ENCODE results near the gene DOCK4. TPM values are rescaled to one million over a fixed set of nuclear protein-coding genes. Genes with fewer than 3 reads are reported as not detected.

Gene DOCK4
- total RNA-seq, 2 experiments from 2014 or later = 0.36 to 1.1 TPM

GRCh38 chr7:111835066-111835465, 371.1 kb downstream of the DOCK4 start:
- H3K4me1 Mint-ChIP-seq (ENCODE audit: low read depth) = no peaks in the 10 kb centered on the region
- DNase-seq = no peak
- H3K9me3 Mint-ChIP-seq = no peaks in the 10 kb centered on the region
- no peaks in the 10 kb centered on the region for H3K27me3 Mint-ChIP-seq
- ChIA-PET POLR2A (no interaction called here), CTCF (no interaction called here)
- no peak overlapping the region for H3K4me3 Mint-ChIP-seq
- no peaks in the 10 kb centered on the region for H3K36me3 Mint-ChIP-seq
- intact Hi-C loops (cut with micrococcal nuclease) = no loop called here
- no peak overlapping the region for H3K27ac Mint-ChIP-seq

- Mint-ChIP-seq H3K9me3 (no peaks in the 10 kb centered on the region), H3K27ac (no peak overlapping the region), H3K36me3 (no peaks in the 10 kb centered on the region), H3K4me1 (ENCODE audit: low read depth) (no peaks in the 10 kb centered on the region), H3K4me3 (no peak overlapping the region), H3K27me3 (no peaks in the 10 kb centered on the region)
- no peak for DNase-seq
- POLR2A ChIA-PET = no interaction called here
- CTCF ChIA-PET = no interaction called here
- intact Hi-C loops (cut with micrococcal nuclease) = no loop called here
These were observed 371.8 kb downstream of the DOCK4 start for GRCh38 chr7:111834367-111834766.

- no peak overlapping the region for H3K27ac Mint-ChIP-seq
- H3K27me3 Mint-ChIP-seq = no peaks in the 10 kb centered on the region
- CTCF ChIA-PET = no interaction called here
These were observed 372.7 kb downstream of the DOCK4 start for GRCh38 chr7:111833466-111833865.

GRCh38 chr7:111832174-111832573, 374.0 kb downstream of the DOCK4 start:
- H3K4me3 Mint-ChIP-seq = no peak overlapping the region
- CTCF ChIA-PET = no interaction called here
- H3K9me3 Mint-ChIP-seq = no peaks in the 10 kb centered on the region
- no peaks in the 10 kb centered on the region for H3K27me3 Mint-ChIP-seq
- DNase-seq = no peak
- H3K27ac Mint-ChIP-seq = no peak overlapping the region
- no peaks in the 10 kb centered on the region for H3K4me1 Mint-ChIP-seq (ENCODE audit: low read depth)
- POLR2A ChIA-PET = no interaction called here
- H3K36me3 Mint-ChIP-seq = no peaks in the 10 kb centered on the region
- intact Hi-C loops (cut with micrococcal nuclease) = no loop called here

More at GRCh38 chr7:111833466-111833865, 372.7 kb downstream of the DOCK4 start:
- DNase-seq = no peak
- no peaks in the 10 kb centered on the region for H3K36me3 Mint-ChIP-seq
- POLR2A ChIA-PET = no interaction called here
- H3K9me3 Mint-ChIP-seq = no peaks in the 10 kb centered on the region
- no peaks in the 10 kb centered on the region for H3K4me1 Mint-ChIP-seq (ENCODE audit: low read depth)
- H3K4me3 Mint-ChIP-seq = no peak overlapping the region
- intact Hi-C loops (cut with micrococcal nuclease) = no loop called here

- no peak overlapping the region for H3K27ac Mint-ChIP-seq
- H3K9me3 Mint-ChIP-seq = no peaks in the 10 kb centered on the region
- POLR2A ChIA-PET = no interaction called here
- no peaks in the 10 kb centered on the region for H3K27me3 Mint-ChIP-seq
- DNase-seq = no peak
- no peak overlapping the region for H3K4me3 Mint-ChIP-seq
- H3K36me3 Mint-ChIP-seq = no peaks in the 10 kb centered on the region
- CTCF ChIA-PET = no interaction called here
- intact Hi-C loops (cut with micrococcal nuclease) = no loop called here
- H3K4me1 Mint-ChIP-seq (ENCODE audit: low read depth) = no peaks in the 10 kb centered on the region
These were observed 377.0 kb downstream of the DOCK4 start for GRCh38 chr7:111829221-111829620.

- no peaks in the 10 kb centered on the region for H3K9me3 Mint-ChIP-seq
- H3K27ac Mint-ChIP-seq = no peak overlapping the region
- ChIA-PET CTCF (no interaction called here), POLR2A (no interaction called here)
- intact Hi-C loops (cut with micrococcal nuclease) = no loop called here
- DNase-seq = no peak
- no peaks in the 10 kb centered on the region for H3K36me3 Mint-ChIP-seq
- no peak overlapping the region for H3K4me3 Mint-ChIP-seq
- H3K4me1 Mint-ChIP-seq (ENCODE audit: low read depth) = no peaks in the 10 kb centered on the region
- no peaks in the 10 kb centered on the region for H3K27me3 Mint-ChIP-seq
These were observed 378.2 kb downstream of the DOCK4 start for GRCh38 chr7:111827863-111828504.

- ChIA-PET POLR2A (no interaction called here), CTCF (no interaction called here)
- Mint-ChIP-seq H3K27ac (no peak overlapping the region), H3K4me3 (no peak overlapping the region), H3K4me1 (ENCODE audit: low read depth) (no peaks in the 10 kb centered on the region), H3K9me3 (no peaks in the 10 kb centered on the region), H3K36me3 (no peaks in the 10 kb centered on the region), H3K27me3 (no peaks in the 10 kb centered on the region)
- intact Hi-C loops (cut with micrococcal nuclease) = no loop called here
- DNase-seq = no peak
These were observed 381.2 kb downstream of the DOCK4 start for GRCh38 chr7:111825046-111825445.

GRCh38 chr7:111823826-111824225, 382.4 kb downstream of the DOCK4 start:
- H3K9me3 Mint-ChIP-seq = no peaks in the 10 kb centered on the region
- no peaks in the 10 kb centered on the region for H3K4me1 Mint-ChIP-seq (ENCODE audit: low read depth)
- H3K27ac Mint-ChIP-seq = no peak overlapping the region
- H3K27me3 Mint-ChIP-seq = no peaks in the 10 kb centered on the region
- no peak for DNase-seq
- intact Hi-C loops (cut with micrococcal nuclease) = no loop called here
- no peaks in the 10 kb centered on the region for H3K36me3 Mint-ChIP-seq
- ChIA-PET CTCF (no interaction called here), POLR2A (no interaction called here)
- H3K4me3 Mint-ChIP-seq = no peak overlapping the region

- H3K27ac Mint-ChIP-seq = no peak overlapping the region
These were observed 385.2 kb downstream of the DOCK4 start for GRCh38 chr7:111821046-111821445.

GRCh38 chr7:111820621-111821020, 385.6 kb downstream of the DOCK4 start:
- H3K9me3 Mint-ChIP-seq = no peaks in the 10 kb centered on the region
- no peaks in the 10 kb centered on the region for H3K36me3 Mint-ChIP-seq
- ChIA-PET POLR2A (no interaction called here), CTCF (no interaction called here)
- H3K27me3 Mint-ChIP-seq = no peaks in the 10 kb centered on the region
- no peak overlapping the region for H3K27ac Mint-ChIP-seq
- DNase-seq = no peak
- no peak overlapping the region for H3K4me3 Mint-ChIP-seq
- no peaks in the 10 kb centered on the region for H3K4me1 Mint-ChIP-seq (ENCODE audit: low read depth)
- intact Hi-C loops (cut with micrococcal nuclease) = no loop called here

More at GRCh38 chr7:111821046-111821445, 385.2 kb downstream of the DOCK4 start:
- Mint-ChIP-seq H3K36me3 (no peaks in the 10 kb centered on the region), H3K4me1 (ENCODE audit: low read depth) (no peaks in the 10 kb centered on the region), H3K9me3 (no peaks in the 10 kb centered on the region), H3K4me3 (no peak overlapping the region), H3K27me3 (no peaks in the 10 kb centered on the region)
- DNase-seq = no peak
- POLR2A ChIA-PET = interaction anchor here (0.6 kb wide), 1 partner anchor 10 kb away, joined by 3 read pairs; no protein-coding TSS in a partner anchor
- CTCF ChIA-PET = no interaction called here
- intact Hi-C loops (cut with micrococcal nuclease) = no loop called here

GRCh38 chr7:111820121-111820520, 386.1 kb downstream of the DOCK4 start:
- POLR2A ChIA-PET = no interaction called here
- no peaks in the 10 kb centered on the region for H3K4me1 Mint-ChIP-seq (ENCODE audit: low read depth)

GRCh38 chr7:111815354-111815753, 390.8 kb downstream of the DOCK4 start:
- no peak overlapping the region for H3K4me3 Mint-ChIP-seq
- H3K27ac Mint-ChIP-seq = no peak overlapping the region
- no peaks in the 10 kb centered on the region for H3K27me3 Mint-ChIP-seq
- CTCF ChIA-PET = no interaction called here
- H3K9me3 Mint-ChIP-seq = no peaks in the 10 kb centered on the region
- H3K36me3 Mint-ChIP-seq = no peaks in the 10 kb centered on the region
- no peaks in the 10 kb centered on the region for H3K4me1 Mint-ChIP-seq (ENCODE audit: low read depth)
- POLR2A ChIA-PET = no interaction called here
- intact Hi-C loops (cut with micrococcal nuclease) = no loop called here
- no peak for DNase-seq

More at GRCh38 chr7:111820121-111820520, 386.1 kb downstream of the DOCK4 start:
- intact Hi-C loops (cut with micrococcal nuclease) = no loop called here
- no peak overlapping the region for H3K4me3 Mint-ChIP-seq
- CTCF ChIA-PET = no interaction called here
- no peaks in the 10 kb centered on the region for H3K27me3 Mint-ChIP-seq
- DNase-seq = no peak
- no peaks in the 10 kb centered on the region for H3K9me3 Mint-ChIP-seq
- no peaks in the 10 kb centered on the region for H3K36me3 Mint-ChIP-seq
- no peak overlapping the region for H3K27ac Mint-ChIP-seq

- intact Hi-C loops (cut with micrococcal nuclease) = no loop called here
- H3K4me3 Mint-ChIP-seq = no peak overlapping the region
- H3K4me1 Mint-ChIP-seq (ENCODE audit: low read depth) = no peaks in the 10 kb centered on the region
- H3K27me3 Mint-ChIP-seq = no peaks in the 10 kb centered on the region
- H3K9me3 Mint-ChIP-seq = no peaks in the 10 kb centered on the region
- ChIA-PET CTCF (no interaction called here), POLR2A (no interaction called here)
- no peaks in the 10 kb centered on the region for H3K36me3 Mint-ChIP-seq
- DNase-seq = no peak
- H3K27ac Mint-ChIP-seq = no peak overlapping the region
These were observed 392.9 kb downstream of the DOCK4 start for GRCh38 chr7:111813306-111813705.

Measured in activated CD4-positive, alpha-beta memory T cell treated with anti-CD3 and anti-CD28 coated beads for 36 hours (primary cell).